Stimulated activated CD4-positive, alpha-beta T cell treated with anti-CD3 and anti-CD28 coated beads, Interleukin-2, amount 100 ng/mL, for 4 hours (primary cell): Measurements from ENCODE around the gene FXR2.
"Not testable (repeated sequence)": the region's sequence is repeated elsewhere in the genome, so short reads cannot be mapped to it uniquely, and the experiment has no call there.

Source experiments
- DNase-seq: peaks from one replicate; pipeline ENCODE4 v3.0.0-alpha.2; 2020; ENCODE audit warnings: low read depth

The FXR2 gene

GRCh38 chr17:7627250-7628121, 12.8 kb upstream of the FXR2 start, which contains the start of gene SAT2:
Gene SAT2, minus strand, starts transcription at chr17:7627821. Its CDS starts 186 bp downstream, at chr17:7627635.
- DNase-seq = peak; percentile 79

DNA sequence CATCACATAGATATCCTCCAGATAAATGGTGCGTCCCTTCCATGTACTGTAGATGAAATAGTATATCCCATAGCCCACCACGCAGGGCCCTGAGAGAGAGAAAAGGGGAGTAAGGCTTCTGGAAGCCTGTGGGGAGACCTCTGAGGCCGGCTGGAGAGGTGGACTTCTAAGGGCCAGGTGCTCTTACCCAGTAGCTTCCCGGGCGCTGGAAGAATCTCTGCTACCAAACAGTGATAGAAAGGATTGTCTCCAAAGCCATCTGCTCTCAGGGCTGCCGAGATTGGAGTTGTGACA, 12.2 kb upstream of the FXR2 start:
- DNase-seq = no peak

GRCh38 chr17:7626307-7626706, 11.6 kb upstream of the FXR2 start:
- no peak for DNase-seq

GRCh38 chr17:7625749-7626148, 11.1 kb upstream of the FXR2 start:
- DNase-seq = not testable (repeated sequence)

GRCh38 chr17:7623661-7624060, 9.0 kb upstream of the FXR2 start:
- no peak for DNase-seq

GRCh38 chr17:7620835-7621234, 6.1 kb upstream of the FXR2 start:
- no peak for DNase-seq

GRCh38 chr17:7618608-7619007, 3.9 kb upstream of the FXR2 start:
- DNase-seq = no peak

GRCh38 chr17:7615265-7615747, 609 bp upstream of the FXR2 start:
- DNase-seq = no peak

DNA sequence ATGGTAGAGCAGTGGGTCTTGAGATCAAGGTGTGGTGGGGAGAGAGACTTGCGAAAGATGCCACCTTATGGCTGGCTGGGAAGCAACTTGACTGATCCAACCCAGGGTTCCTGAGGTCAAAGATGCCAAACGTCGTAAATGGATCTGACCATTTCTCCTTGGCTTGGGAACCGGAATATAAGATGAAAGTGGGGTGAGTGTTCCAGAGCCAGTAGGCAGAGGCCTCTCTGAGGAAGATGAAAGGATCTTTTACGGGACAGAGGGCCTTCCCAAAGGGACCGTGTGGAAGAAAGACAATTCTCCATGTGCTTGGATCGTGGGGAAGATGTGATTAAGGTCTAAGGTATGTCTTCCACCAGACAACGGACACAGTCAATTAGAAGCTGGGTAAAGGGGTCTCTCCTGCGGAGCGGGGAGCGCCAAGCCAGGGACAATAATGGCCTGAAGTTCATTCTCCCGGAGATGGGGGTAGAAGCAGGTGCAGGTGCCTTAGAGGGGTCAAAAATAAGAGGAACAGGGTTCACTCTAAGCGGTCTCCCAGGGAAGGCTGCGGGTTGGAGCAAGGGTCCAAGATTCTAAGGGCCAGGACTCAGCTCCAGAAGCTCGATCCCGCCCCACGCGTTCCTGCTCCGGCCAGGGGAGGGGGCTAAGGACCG, 800 bp downstream of the FXR2 start:
- no peak for DNase-seq

DNA sequence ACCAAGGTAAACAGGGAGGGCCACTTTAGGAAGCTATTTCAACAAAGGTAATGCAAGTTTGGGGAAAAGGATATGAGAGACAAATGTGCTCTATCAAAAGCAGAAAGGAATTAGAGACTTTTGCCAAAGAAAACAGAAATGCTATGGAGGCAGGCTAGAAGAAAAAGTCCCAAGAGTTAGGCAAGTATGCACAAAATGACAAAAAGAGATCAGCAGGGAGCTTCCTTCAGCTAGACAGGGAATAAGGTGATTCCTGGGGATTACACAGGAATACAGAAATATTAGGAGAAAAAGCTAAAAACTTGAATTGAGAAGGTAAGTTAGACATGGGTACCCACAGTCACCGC, 2.4 kb downstream of the FXR2 start:
- no peak for DNase-seq

- no peak for DNase-seq
These were observed 2.9 kb downstream of the FXR2 start for GRCh38 chr17:7611635-7612293.

DNA sequence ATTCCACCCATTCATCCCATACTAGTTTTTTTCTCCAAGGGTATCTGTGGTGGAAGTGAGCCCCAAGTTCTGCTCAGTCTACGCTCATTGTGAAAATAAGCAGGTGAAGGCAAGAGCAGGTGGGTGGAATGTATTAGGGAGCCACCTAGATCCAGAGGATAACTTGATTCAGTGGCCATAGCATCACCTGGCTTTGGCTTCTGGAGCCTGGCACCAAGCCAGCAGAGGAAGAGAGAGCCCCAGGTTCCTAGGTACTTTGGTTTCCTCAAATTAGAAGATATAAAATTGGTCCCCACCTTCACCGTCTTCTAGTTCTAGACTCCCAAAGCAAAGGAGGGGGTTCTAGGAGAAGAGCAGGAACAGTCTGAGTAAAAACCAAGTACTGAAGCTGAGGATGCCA, 4.1 kb downstream of the FXR2 start:
- no peak for DNase-seq

DNA sequence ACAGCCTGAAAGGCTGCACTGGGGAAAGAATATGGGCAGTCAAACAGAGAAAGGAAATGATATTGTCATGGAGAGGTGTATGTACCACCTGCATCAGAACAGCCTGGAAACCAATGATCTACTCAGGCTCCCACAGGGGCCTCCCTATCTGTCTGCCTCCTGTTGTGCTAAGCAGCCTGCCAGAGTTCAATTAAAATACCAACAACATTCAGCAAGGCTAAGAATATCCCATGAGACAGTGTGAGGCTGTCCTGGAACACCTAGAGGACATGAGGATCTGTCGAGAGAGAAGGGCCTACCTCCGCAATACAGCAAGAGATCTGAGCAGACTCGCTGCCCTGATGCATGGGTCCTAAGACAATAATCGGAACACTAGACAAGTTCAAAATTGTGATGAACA, 8.4 kb downstream of the FXR2 start:
- no peak for DNase-seq

DNA sequence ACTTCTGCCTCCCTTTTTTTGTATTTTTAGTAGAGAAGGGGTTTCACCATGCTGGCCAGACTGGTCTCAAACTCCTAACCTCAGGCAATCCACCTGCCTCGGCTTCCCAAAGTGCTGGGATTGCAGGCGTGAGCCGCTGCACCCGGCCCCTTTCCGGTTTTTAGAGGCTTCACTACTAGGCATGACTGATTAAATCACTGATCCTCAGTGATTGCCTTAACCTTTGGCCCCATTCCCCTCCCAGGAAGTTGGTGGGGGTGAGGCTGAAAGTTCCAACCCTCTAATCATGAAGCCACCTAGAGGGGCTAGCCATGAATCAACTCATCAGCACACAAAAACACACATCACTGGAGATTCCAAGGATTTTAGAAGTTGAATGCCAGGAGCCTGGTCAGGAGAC, 17.1 kb downstream of the FXR2 start:
- DNase-seq = not testable (repeated sequence)

DNA sequence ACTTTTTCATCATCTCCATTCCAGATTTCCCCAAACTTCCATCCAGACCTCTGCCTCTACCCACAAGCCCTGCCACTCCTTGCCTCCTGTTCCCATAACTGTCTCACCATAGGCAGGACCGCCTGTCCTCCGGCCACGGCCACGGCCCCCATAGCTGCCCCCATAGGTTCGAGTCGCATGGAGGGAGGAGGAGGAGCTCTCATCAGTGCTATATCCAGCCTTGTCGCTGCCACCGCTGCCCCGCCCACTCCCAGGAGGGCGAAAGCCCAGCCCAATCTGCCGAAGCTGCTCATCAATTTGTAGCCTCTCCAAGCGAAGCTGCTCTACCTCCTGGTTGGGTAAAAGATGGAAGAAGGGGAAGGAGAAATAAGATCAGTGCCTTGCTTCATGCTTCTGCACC, 21.4 kb downstream of the FXR2 start:
- no peak for DNase-seq

DNA sequence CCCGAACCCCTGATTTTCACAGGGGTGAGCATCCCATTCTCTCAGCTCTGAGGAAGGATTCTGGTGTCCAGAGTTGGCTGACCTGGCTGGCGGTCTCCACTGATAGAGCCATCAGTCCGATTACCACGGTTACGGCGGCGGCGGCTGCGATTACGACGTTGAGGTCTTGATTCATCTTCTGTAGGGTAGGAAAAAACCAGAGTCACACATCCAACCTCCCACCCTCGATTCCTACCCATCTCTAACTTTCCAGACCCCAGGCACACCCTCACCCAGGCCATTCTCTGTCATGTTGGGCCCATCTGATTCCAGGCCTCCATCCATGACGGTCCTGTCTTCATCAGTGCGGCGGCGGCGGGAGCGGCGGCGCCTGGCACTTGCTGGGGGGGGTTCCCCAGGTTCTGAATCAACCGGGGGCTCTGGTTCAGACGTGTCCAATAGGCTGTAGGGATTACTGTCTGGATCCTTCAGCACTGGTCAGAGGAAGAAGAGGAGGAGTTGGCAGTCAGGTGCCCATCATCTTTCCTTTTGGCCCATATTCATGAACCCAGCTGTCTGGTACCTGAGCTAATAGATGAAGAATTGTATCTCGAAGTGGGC, 22.2 kb downstream of the FXR2 start:
- no peak for DNase-seq

DNA sequence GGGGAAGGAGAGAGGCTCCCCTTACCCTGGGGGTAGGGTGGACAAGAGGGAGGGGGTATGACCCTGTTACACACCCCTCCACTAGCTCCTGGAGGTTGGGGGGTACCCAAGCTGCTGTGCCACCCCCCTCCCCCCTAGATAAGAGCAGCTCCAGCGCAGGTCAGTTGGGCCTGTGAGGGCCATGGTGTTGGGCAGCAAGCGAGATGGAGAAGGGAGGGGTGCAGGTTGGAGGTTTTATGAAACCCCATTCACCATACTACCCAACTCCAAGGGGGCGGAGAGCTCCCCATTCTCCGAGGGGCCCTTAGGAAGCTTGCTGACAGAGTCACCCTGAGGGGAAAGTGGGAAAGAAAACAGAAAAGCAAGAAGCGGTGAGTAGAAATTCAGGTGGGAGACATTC, 23.1 kb downstream of the FXR2 start:
- DNase-seq = no peak

GRCh38 chr17:7590743-7591142, 24.0 kb downstream of the FXR2 start:
- no peak for DNase-seq

GRCh38 chr17:7589891-7590691, 24.6 kb downstream of the FXR2 start, which contains the start of gene SOX15:
Gene SOX15, minus strand, starts transcription at chr17:7590094. Its CDS starts 418 bp downstream, at chr17:7589676.
- DNase-seq = no peak

DNA sequence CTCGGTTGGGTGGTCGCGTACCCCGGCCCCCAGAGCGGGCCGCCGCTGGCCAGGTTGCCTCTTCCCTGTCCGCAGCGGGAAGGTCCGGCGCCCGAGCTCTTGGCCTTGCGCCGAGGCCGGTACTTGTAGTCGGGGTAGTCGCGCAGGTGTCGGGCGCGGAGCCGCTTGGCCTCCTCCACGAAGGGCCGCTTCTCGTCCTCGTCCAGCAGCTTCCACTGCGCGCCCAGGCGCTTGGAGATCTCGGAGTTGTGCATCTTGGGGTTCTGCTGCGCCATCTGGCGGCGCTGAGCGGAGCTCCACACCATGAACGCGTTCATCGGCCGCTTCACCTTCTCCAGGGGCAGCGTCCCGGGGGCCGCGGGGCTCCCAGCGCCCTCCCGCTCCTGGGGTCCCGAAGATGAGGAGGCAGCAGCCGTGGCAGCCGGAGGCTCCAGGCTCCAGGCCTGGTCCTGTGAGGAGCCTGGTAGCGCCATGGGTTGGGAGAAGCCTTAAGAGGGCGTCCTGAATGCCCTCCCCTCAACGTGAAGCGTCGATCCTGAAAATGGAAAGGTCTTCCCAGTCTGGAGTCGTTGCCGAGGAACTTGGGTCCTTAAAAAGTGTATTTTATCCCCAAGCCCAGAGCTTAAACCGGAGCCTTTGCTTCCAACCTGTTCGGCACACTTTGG, 25.4 kb downstream of the FXR2 start:
- DNase-seq = peak; percentile 46

DNA sequence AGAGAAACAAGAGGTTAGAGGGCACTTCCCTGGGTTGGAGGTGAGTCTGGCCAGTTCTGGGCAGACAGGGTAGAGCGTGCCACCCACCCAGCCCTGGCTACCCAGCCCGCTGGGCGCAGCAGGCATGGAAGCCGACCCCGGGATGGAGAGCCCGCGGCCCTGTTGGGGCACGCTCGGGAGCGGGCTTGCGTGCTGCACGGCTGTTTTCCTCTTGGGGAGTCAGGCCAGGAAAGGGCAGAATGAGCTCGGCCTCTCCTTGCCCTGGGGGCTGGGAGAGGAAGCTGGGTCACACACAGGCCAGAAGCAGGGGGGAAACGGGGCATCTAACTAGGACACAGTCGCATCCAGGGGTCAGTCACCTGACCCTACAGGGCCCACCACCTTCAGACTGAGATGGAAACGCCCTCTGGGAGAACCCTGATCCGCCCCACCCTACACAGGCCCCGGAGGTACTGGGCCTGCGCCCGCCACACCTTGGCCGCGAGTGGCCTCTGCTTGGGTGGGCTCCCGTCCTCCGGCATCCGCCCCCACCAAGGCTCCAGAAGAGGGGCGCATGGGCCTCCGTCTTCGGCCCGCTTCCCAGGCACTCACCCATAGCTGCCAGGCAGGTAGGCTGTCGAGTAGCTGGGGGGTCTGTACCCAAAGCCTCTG, 26.0 kb downstream of the FXR2 start:
- DNase-seq = no peak
